IMR-90 (cell line): ENCODE measurements around the gene ANKFN1. TPM values are rescaled to one million over a fixed set of nuclear protein-coding genes. Genes with fewer than 3 reads are reported as not detected.

ENCODE experiments used
- ATAC-seq: fragments of 200-7000 bp; cut with Tn5 transposase; 2 replicates; pipeline ENCODE4 v1.9.1; 2020; ENCODE audit warnings: low read depth, mild to moderate bottlenecking, moderate library complexity
- BruUV-seq: library from RNA; stranded (reverse); fragments of 400-500 nt; replicated peaks from 2 replicates; lab custom pipeline; 2021; lab: Mats Ljungman, UMichigan
- CTCF ChIA-PET: fragments of 300-600 bp; formaldehyde crosslinking; extraction: SDS; loops from one replicate; lab custom pipeline; 2021; ENCODE audit warnings: antibody characterized with exemption; lab: Yijun Ruan, JAX
- POLR2A ChIA-PET: fragments of 300-600 bp; sonication (Branson Sonifier 250); formaldehyde crosslinking; loops from one replicate; lab custom pipeline; 2022; ENCODE audit warnings: antibody characterized with exemption; ENCODE audit not compliant: unreplicated experiment; lab: Charles Lee
- DNase-seq: peaks from one replicate; pipeline ENCODE4 v3.0.0; 2013
- H2AFZ ChIP-seq: replicated peaks from 2 replicates; pipeline ENCODE3; 2013; ENCODE audit warnings: low read length, mild to moderate bottlenecking; ENCODE audit not compliant: poor library complexity
- H2AK5ac ChIP-seq: 2 replicates; pipeline ENCODE4 v1.6.1; 2013; ENCODE audit warnings: low read depth, low read length, inconsistent platforms
- H2AK9ac ChIP-seq: replicated peaks from 2 replicates; pipeline ENCODE3; 2013; ENCODE audit warnings: mild to moderate bottlenecking, low read depth, low read length, moderate library complexity; ENCODE audit not compliant: poor library complexity
- H2BK120ac ChIP-seq: 2 replicates; pipeline ENCODE4 v1.6.1; 2013; ENCODE audit warnings: low read depth, low read length, inconsistent platforms
- H2BK15ac ChIP-seq: 3 replicates; pipeline ENCODE4 v1.6.1; 2013; ENCODE audit warnings: low read depth, low read length, inconsistent platforms
- H2BK20ac ChIP-seq: 2 replicates; pipeline ENCODE4 v1.6.1; 2013; ENCODE audit warnings: low read depth, mild to moderate bottlenecking, inconsistent platforms, low read length, moderate library complexity
- H2BK5ac ChIP-seq: 2 replicates; pipeline ENCODE4 v1.6.1; 2013; ENCODE audit warnings: mild to moderate bottlenecking, low read depth, low read length, inconsistent platforms; ENCODE audit not compliant: poor library complexity, severe bottlenecking
- H3K14ac ChIP-seq: replicated peaks from 2 replicates; pipeline ENCODE4 v1.6.1; 2013; ENCODE audit warnings: low read depth, low read length, inconsistent platforms
- H3K18ac ChIP-seq: 2 replicates; pipeline ENCODE4 v1.6.1; 2013; ENCODE audit warnings: low read depth, low read length, control low read depth
- H3K23ac ChIP-seq: 2 replicates; pipeline ENCODE4 v1.6.1; 2013; ENCODE audit warnings: low read depth, low read length, inconsistent platforms
- H3K27ac ChIP-seq: 2 replicates; pipeline ENCODE4 v1.5.1; 2013; ENCODE audit warnings: mild to moderate bottlenecking, control low read depth, low read length; ENCODE audit not compliant: insufficient read depth
- H3K27me3 ChIP-seq: 2 replicates; pipeline ENCODE4 v1.6.1; 2013; ENCODE audit warnings: low read length; ENCODE audit not compliant: control insufficient read depth, insufficient read depth
- H3K36me3 ChIP-seq: 2 replicates; pipeline ENCODE4 v1.6.1; 2013; ENCODE audit warnings: low read length, mixed read lengths; ENCODE audit not compliant: control insufficient read depth, insufficient read depth
- H3K4ac ChIP-seq: 2 replicates; pipeline ENCODE4 v1.6.1; 2013; ENCODE audit warnings: low read depth, low read length, inconsistent platforms
- H3K4me1 ChIP-seq: 2 replicates; pipeline ENCODE4 v1.6.1; 2013; ENCODE audit warnings: low read length, mixed read lengths; ENCODE audit not compliant: control insufficient read depth, insufficient read depth
- H3K4me2 ChIP-seq: 2 replicates; pipeline ENCODE4 v1.6.1; 2013; ENCODE audit warnings: low read depth, mild to moderate bottlenecking, control low read depth, low read length, moderate library complexity
- H3K4me3 ChIP-seq: 2 replicates; pipeline ENCODE4 v1.5.1; 2013; ENCODE audit warnings: low read depth, mild to moderate bottlenecking, control low read depth, low read length, moderate library complexity; ENCODE audit not compliant: insufficient read depth
- H3K56ac ChIP-seq: 2 replicates; pipeline ENCODE4 v1.6.1; 2013; ENCODE audit warnings: low read length, inconsistent platforms; ENCODE audit not compliant: insufficient read depth; ENCODE audit errors: extremely low read depth
- H3K79me1 ChIP-seq, 2 experiments: 2 replicates each; pipeline ENCODE4 v1.6.1; 2013; ENCODE audit warnings: low read length in 2 of 2, inconsistent platforms in 1 of 2, low read depth in 1 of 2
- H3K9ac ChIP-seq: 2 replicates; pipeline ENCODE4 v1.6.1; 2013; ENCODE audit warnings: low read depth, low read length, control low read depth
- H3K9me1 ChIP-seq: 2 replicates; pipeline ENCODE4 v1.6.1; 2013; ENCODE audit warnings: low read length, inconsistent platforms; ENCODE audit not compliant: insufficient read depth
- H3K9me3 ChIP-seq: 2 replicates; pipeline ENCODE4 v1.6.1; 2013; ENCODE audit warnings: low read length; ENCODE audit not compliant: control insufficient read depth, insufficient read depth
- H4K20me1 ChIP-seq: 2 replicates; pipeline ENCODE4 v1.6.1; 2013; ENCODE audit warnings: low read length, inconsistent platforms; ENCODE audit not compliant: insufficient read depth
- H4K5ac ChIP-seq: 2 replicates; pipeline ENCODE4 v1.6.1; 2013; ENCODE audit warnings: mild to moderate bottlenecking, low read depth, low read length, control low read depth
- H4K8ac ChIP-seq, 2 experiments: 2 replicates each; pipeline ENCODE4 v1.6.1; 2013; ENCODE audit warnings: low read depth in 2 of 2, low read length in 2 of 2, control low read depth in 1 of 2, inconsistent platforms in 1 of 2
- H4K91ac ChIP-seq: 2 replicates; pipeline ENCODE4 v1.6.1; 2013; ENCODE audit warnings: low read depth, low read length, inconsistent platforms; ENCODE audit not compliant: insufficient read depth
- BHLHE40 ChIP-seq: fragments of 150-350 bp; IDR thresholded peaks from 2 replicates; pipeline ENCODE4 v1.6.1; 2016; ENCODE audit warnings: mild to moderate bottlenecking, low read depth, low read length
- CEBPB ChIP-seq: IDR thresholded peaks from 2 replicates; pipeline ENCODE4 v1.6.1; 2012; ENCODE audit warnings: low read depth, low read length, improper control_type of control experiment
- CHD1 ChIP-seq: IDR thresholded peaks from 2 replicates; pipeline ENCODE4 v1.6.1; 2012; ENCODE audit warnings: low read depth, low read length, improper control_type of control experiment
- CTCF ChIP-seq: conservative IDR thresholded peaks from 2 replicates; pipeline ENCODE4 v1.5.1; 2012; ENCODE audit warnings: mild to moderate bottlenecking, low read depth, low read length, improper control_type of control experiment
- ELK1 ChIP-seq: fragments of 150-350 bp; IDR thresholded peaks from 2 replicates; pipeline ENCODE4 v1.6.1; 2016; ENCODE audit warnings: low read depth, mild to moderate bottlenecking, low read length, moderate library complexity, borderline replicate concordance
- FOS ChIP-seq: fragments of 150-350 bp; IDR thresholded peaks from 2 replicates; pipeline ENCODE4 v1.6.1; 2016; ENCODE audit warnings: low read depth, low read length
- MAFK ChIP-seq: IDR thresholded peaks from 2 replicates; pipeline ENCODE4 v1.6.1; 2012; ENCODE audit warnings: low read depth, low read length, improper control_type of control experiment
- MAZ ChIP-seq: IDR thresholded peaks from 2 replicates; pipeline ENCODE4 v1.6.1; 2012; ENCODE audit warnings: low read depth, mild to moderate bottlenecking, low read length, improper control_type of control experiment, moderate library complexity, borderline replicate concordance
- MXI1 ChIP-seq: IDR thresholded peaks from 2 replicates; pipeline ENCODE4 v1.6.1; 2012; ENCODE audit warnings: low read depth, mild to moderate bottlenecking, low read length, moderate library complexity, borderline replicate concordance
- NFE2L2 ChIP-seq: fragments of 150-350 bp; IDR thresholded peaks from 2 replicates; pipeline ENCODE4 v1.6.1; 2016; ENCODE audit warnings: low read depth, mild to moderate bottlenecking, low read length
- POLR2A ChIP-seq: IDR thresholded peaks from 2 replicates; pipeline ENCODE4 v1.6.1; 2012; ENCODE audit warnings: mild to moderate bottlenecking, low read depth, low read length
- RAD21 ChIP-seq: IDR thresholded peaks from 2 replicates; pipeline ENCODE4 v1.6.1; 2012; ENCODE audit warnings: low read length, improper control_type of control experiment
- RCOR1 ChIP-seq: IDR thresholded peaks from 2 replicates; pipeline ENCODE4 v1.6.1; 2012; ENCODE audit warnings: mild to moderate bottlenecking, low read length, improper control_type of control experiment; ENCODE audit not compliant: insufficient replicate concordance
- RFX5 ChIP-seq: IDR thresholded peaks from 2 replicates; pipeline ENCODE4 v1.8.0; 2012; ENCODE audit warnings: low read depth, mild to moderate bottlenecking, low read length, moderate library complexity
- SMC3 ChIP-seq: fragments of 150-350 bp; IDR thresholded peaks from 2 replicates; pipeline ENCODE4 v1.6.1; 2016; ENCODE audit warnings: low read depth, mild to moderate bottlenecking, antibody characterized with exemption, low read length, moderate library complexity
- USF2 ChIP-seq: fragments of 150-350 bp; IDR thresholded peaks from 2 replicates; pipeline ENCODE4 v1.6.1; 2017; ENCODE audit warnings: mild to moderate bottlenecking, antibody characterized with exemption, low read length, low read depth
- WGBS, 2 experiments: methylation state at CpG; one replicate each; pipeline versions ENCODE4 v1.1.5 to v1.1.7; 2013; ENCODE audit warnings: missing lambda C conversion rate in 2 of 2; ENCODE audit not compliant: insufficient read length in 1 of 2; ENCODE audit errors: extremely low coverage in 2 of 2; 5-methylcytosine and 5-hydroxymethylcytosine counted together
- dilution Hi-C: fragments of 300-500 bp; cut with HindIII; formaldehyde crosslinking; loops from one replicate; pipeline ENCODE4 v1.14.3; 2018; ENCODE audit warnings: low sequenced_read_pairs; ENCODE audit not compliant: unreplicated experiment
- in situ Hi-C: fragments of 300-500 bp; cut with MboI; formaldehyde crosslinking; loops from 3 replicates; pipeline ENCODE4 v1.14.3; 2019; ENCODE audit warnings: low sequenced_read_pairs, inconsistent platforms, mixed read lengths
- intact Hi-C: fragments of 100-400 bp; cut with micrococcal nuclease; formaldehyde crosslinking; loops from 2 replicates; pipeline ENCODE4 v1.10.0; 2022
- polyA plus RNA-seq, 3 experiments: library from polyadenylated mRNA; depleted of rRNA; stranded (reverse); fragments of >200 nt; gene quantifications; 2 replicates each; pipeline ENCODE4 v1.2.3, GENCODE V29; 2012; ENCODE audit warnings: low replicate concordance in 1 of 3
- total RNA-seq: library from RNA; depleted of rRNA; stranded (reverse); fragments of >200 nt; gene quantifications from 2 replicates; pipeline ENCODE4 v1.2.3, GENCODE V29; 2012

The ANKFN1 gene
- total and polyA plus RNA-seq, 2 of the 4 experiments (the other 2 are of a cell fraction), result not detected

DNA sequence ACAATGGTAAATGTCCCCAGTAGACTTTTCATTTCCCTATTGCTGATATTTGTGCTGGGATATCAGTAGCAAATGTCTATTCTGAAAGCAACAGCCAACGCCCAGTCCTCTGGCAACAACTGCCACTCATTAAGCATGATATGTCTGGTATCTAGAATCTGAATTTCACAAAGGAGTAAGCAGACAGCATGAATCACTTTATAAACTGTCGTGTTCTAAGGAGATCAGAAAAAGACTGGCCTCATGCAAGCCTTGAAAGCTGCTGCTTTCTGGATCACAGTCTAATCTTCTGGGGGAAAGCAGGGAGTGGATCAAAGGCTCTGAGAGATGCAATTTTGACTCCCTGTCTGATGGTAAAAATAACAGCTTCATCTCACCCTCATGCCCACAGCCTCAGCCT is 287.1 kb downstream of the ANKFN1 start:
- Histone ChIP-seq H3K9me1 (no peaks in the 10 kb centered on the region), H3K4me3 (no peak overlapping the region), H2BK5ac (no peak overlapping the region), H2BK120ac (peak overlapping the region; percentile 53), H4K91ac (peak overlapping the region; percentile 68; the same call in 1 of the 2 replicates), H4K8ac (no peak overlapping the region; a peak in 1 of 4 replicates), H3K23ac (no peak overlapping the region; the same call in 1 of the 2 replicates), H3K4me2 (peak overlapping the region; percentile 64; the same call in 1 of the 2 replicates), H3K56ac (peak overlapping the region; percentile 17; the same call in 1 of the 2 replicates), H4K5ac (no peak overlapping the region), H3K4ac (peak overlapping the region; percentile 29; the same call in 1 of the 2 replicates), H3K9me3 (no peaks in the 10 kb centered on the region), H2AFZ (peak overlapping the region; percentile 61), H3K4me1 (no peaks in the 10 kb centered on the region), H2BK15ac (peak overlapping the region; percentile 56; the same call in 1 of the 3 replicates), H3K27me3 (no peaks in the 10 kb centered on the region), H3K79me1 (no peaks in the 10 kb centered on the region), H4K20me1 (no peaks in the 10 kb centered on the region), H2AK5ac (no peak overlapping the region), H3K18ac (no peak overlapping the region), H3K14ac (peak overlapping the region; percentile 29; the same call in 1 of the 2 replicates), H3K9ac (no peak overlapping the region), H3K27ac (no peak overlapping the region), H2AK9ac (peak overlapping the region; percentile 83), H2BK20ac (peak overlapping the region; percentile 42), H3K36me3 (no peaks in the 10 kb centered on the region)
- ChIA-PET CTCF (interaction anchor here (0.6 to 0.8 kb wide), 3 partner anchors 118 to 1046 kb away, joined by 3 to 7 read pairs (median 4); no protein-coding TSS in a partner anchor), POLR2A (no interaction called here)
- DNase-seq (peak; percentile 24), ATAC-seq (peak; percentile 59)
- TF ChIP-seq CEBPB (no peak), MAZ (no peak), RFX5 (no peak), RCOR1 (no peak), CTCF (no peak), POLR2A (no peak), MXI1 (no peak), SMC3 (no peak), NFE2L2 (no peak), RAD21 (no peak), BHLHE40 (no peak), MAFK (no peak), USF2 (no peak), CHD1 (no peak), ELK1 (no peak), FOS (no peak)
- in situ Hi-C loops, result no loop called here
- no TSS peak for BruUV-seq
- 0% methylated on average over 1 of the region's 2 CpGs; no CpG with 5 or more reads in 1 of the 2 experiments for WGBS, 2 experiments
- dilution Hi-C loops, result no loop called here
- intact Hi-C loops, result no loop called here
